OCI-LY7 (cell line): Measurements from ENCODE around the gene ODAPH. TPM values are rescaled to one million over a fixed set of nuclear protein-coding genes. Genes with fewer than 3 reads are reported as not detected.

Experiments used
- BruUV-seq: library from RNA; stranded (reverse); fragments of 400-500 nt; replicated peaks from 2 replicates; lab custom pipeline; 2021; lab: Mats Ljungman, UMichigan
- CTCF ChIA-PET: fragments of 300-600 bp; sonication (Branson Sonifier 250); formaldehyde crosslinking; loops from one replicate; lab custom pipeline; 2022; ENCODE audit warnings: antibody characterized with exemption; ENCODE audit not compliant: unreplicated experiment; lab: Charles Lee
- POLR2A ChIA-PET: fragments of 300-600 bp; sonication (Branson Sonifier 250); formaldehyde crosslinking; loops from one replicate; lab custom pipeline; 2022; ENCODE audit warnings: antibody characterized with exemption; lab: Charles Lee
- DNase-seq: peaks from one replicate; pipeline ENCODE4 v3.0.0-alpha.2; 2015; ENCODE audit warnings: low spot score
- H2AFZ ChIP-seq: fragments of 200-600 bp; sonication (generic), shearing (Covaris generic); 2 replicates; pipeline ENCODE4 v1.6.1; 2014; ENCODE audit warnings: mild to moderate bottlenecking, antibody characterized with exemption, low read length, moderate library complexity
- H3K27ac ChIP-seq: fragments of 200-600 bp; sonication (generic); 2 replicates; pipeline ENCODE4 v1.5.1; 2014; ENCODE audit warnings: mixed run types, low read depth, mild to moderate bottlenecking, moderate library complexity, low read length, inconsistent platforms; ENCODE audit not compliant: poor library complexity, severe bottlenecking
- H3K36me3 ChIP-seq: fragments of 200-600 bp; sonication (generic); 2 replicates; pipeline ENCODE4 v1.6.1; 2014; ENCODE audit warnings: mild to moderate bottlenecking, antibody characterized with exemption, low read length, moderate library complexity, mixed read lengths; ENCODE audit not compliant: insufficient read depth
- H3K4me1 ChIP-seq: fragments of 200-600 bp; sonication (generic); 2 replicates; pipeline ENCODE4 v1.5.1; 2014; ENCODE audit warnings: mild to moderate bottlenecking, low read length; ENCODE audit not compliant: insufficient read depth, poor library complexity, severe bottlenecking
- H3K4me2 ChIP-seq: fragments of 200-600 bp; sonication (generic); 2 replicates; pipeline ENCODE4 v1.6.1; 2014; ENCODE audit warnings: mild to moderate bottlenecking, low read length
- H3K4me3 ChIP-seq: fragments of 200-600 bp; sonication (generic); 2 replicates; pipeline ENCODE4 v1.5.1; 2014; ENCODE audit warnings: mild to moderate bottlenecking, low read depth, low read length; ENCODE audit not compliant: poor library complexity, severe bottlenecking
- H3K79me2 ChIP-seq: fragments of 200-600 bp; sonication (generic); 2 replicates; pipeline ENCODE4 v1.6.1; 2016; ENCODE audit warnings: low read depth, mild to moderate bottlenecking, low read length, moderate library complexity, mixed read lengths; ENCODE audit not compliant: insufficient read depth
- H3K9me2 ChIP-seq: fragments of 200-600 bp; sonication (generic); 2 replicates; pipeline ENCODE4 v1.6.1; 2016; ENCODE audit warnings: mild to moderate bottlenecking, low read length, mixed read lengths; ENCODE audit not compliant: insufficient read depth
- H3K9me3 ChIP-seq: fragments of 200-600 bp; sonication (generic); 2 replicates; pipeline ENCODE4 v1.6.1; 2014; ENCODE audit warnings: mild to moderate bottlenecking, mixed run types, low read length, mixed read lengths
- H4K20me1 ChIP-seq: fragments of 200-600 bp; sonication (generic); 2 replicates; pipeline ENCODE4 v1.6.1; 2014; ENCODE audit warnings: mild to moderate bottlenecking, antibody characterized with exemption, low read length, moderate library complexity, mixed read lengths; ENCODE audit not compliant: insufficient read depth
- CTCF ChIP-seq: fragments of 200-600 bp; sonication (generic); conservative IDR thresholded peaks from 2 replicates; pipeline ENCODE4 v1.5.1; 2014; ENCODE audit warnings: mild to moderate bottlenecking, antibody characterized with exemption, low read length, moderate library complexity, mixed read lengths
- EZH2phosphoT487 ChIP-seq: fragments of 200-600 bp; sonication (generic); IDR thresholded peaks from 2 replicates; pipeline ENCODE4 v1.6.1; 2018; ENCODE audit warnings: low read depth, borderline replicate concordance, mild to moderate bottlenecking, mixed run types, antibody characterized with exemption, low read length, moderate library complexity, mixed read lengths
- intact Hi-C: fragments of 100-400 bp; cut with micrococcal nuclease; formaldehyde crosslinking; loops from one replicate; pipeline ENCODE4 v1.10.0; 2022; ENCODE audit not compliant: unreplicated experiment
- total RNA-seq, 2 experiments: library from RNA; depleted of rRNA in 1 of 2; stranded (reverse); fragments of >200 nt in 1 of 2; shearing (Covaris generic) in 1 of 2; gene quantifications; 2 replicates each; pipeline ENCODE4 v1.2.3, GENCODE V29; 2014 to 2022

ODAPH gene
- total RNA-seq, 2 experiments from 2014 or later, result 0.40 TPM; not detected in 1

DNA sequence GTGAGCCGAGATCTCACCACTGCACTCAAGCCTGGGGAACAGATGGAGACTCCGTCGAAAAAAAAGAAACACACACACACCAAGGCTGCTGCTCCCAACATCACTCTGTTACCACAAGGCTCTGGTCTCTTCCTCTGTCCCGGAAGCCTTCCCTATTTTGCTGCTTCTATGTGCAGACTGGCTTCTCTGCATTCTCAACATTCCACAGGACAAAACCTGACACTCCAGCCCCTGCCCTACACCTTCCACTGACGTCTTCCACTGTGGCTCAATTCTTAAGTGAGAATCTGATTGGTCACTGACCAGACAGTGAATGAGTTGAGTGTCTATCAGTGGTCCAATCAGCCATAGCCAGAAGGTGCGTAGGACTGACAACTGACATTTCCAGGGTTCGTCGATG, 5.9 kb downstream of the ODAPH start:
- Histone ChIP-seq H3K9me3 (no peaks in the 10 kb centered on the region), H3K4me1 (no peaks in the 10 kb centered on the region), H3K27ac (no peak overlapping the region), H3K4me3 (no peak overlapping the region), H3K79me2 (no peaks in the 10 kb centered on the region), H3K4me2 (no peak overlapping the region), H3K36me3 (no peaks in the 10 kb centered on the region), H3K9me2 (no peaks in the 10 kb centered on the region), H4K20me1 (no peaks in the 10 kb centered on the region), H2AFZ (no peak overlapping the region)
- DNase-seq, result no peak
- intact Hi-C loops, result no loop called here
- ChIA-PET CTCF (no interaction called here), POLR2A (no interaction called here)
- BruUV-seq, result no TSS peak
- TF ChIP-seq CTCF (no peak), EZH2phosphoT487 (no peak)

- CTCF ChIA-PET, result no interaction called here
- POLR2A ChIA-PET, result interaction anchor here (0.7 kb wide), 1 partner anchor 1059 kb away, joined by 3 read pairs; no protein-coding TSS in a partner anchor
- no peaks in the 10 kb centered on the region for H3K4me1 ChIP-seq
Measured at GRCh38 chr4:75564023-75564422, 8.2 kb downstream of the ODAPH start.

More at GRCh38 chr4:75564023-75564422, 8.2 kb downstream of the ODAPH start:
- Histone ChIP-seq H3K36me3 (no peaks in the 10 kb centered on the region), H3K4me3 (no peak overlapping the region), H3K27ac (no peak overlapping the region), H3K9me2 (no peaks in the 10 kb centered on the region), H2AFZ (no peak overlapping the region), H3K9me3 (no peaks in the 10 kb centered on the region), H3K4me2 (no peak overlapping the region), H3K79me2 (no peaks in the 10 kb centered on the region), H4K20me1 (no peaks in the 10 kb centered on the region)
- intact Hi-C loops, result no loop called here
- TF ChIP-seq CTCF (no peak), EZH2phosphoT487 (no peak)
- DNase-seq, result no peak
- BruUV-seq, result no TSS peak
